Head of caudate nucleus (tissue), 42 donors: ENCODE data around the gene ITSN2.
"Not testable (repeated sequence)": the region's sequence is repeated elsewhere in the genome, so short reads cannot be mapped to it uniquely, and the experiment has no call there.

Experiments used
- DNase-seq, 42 donors: peaks; one replicate each; pipeline versions ENCODE4 v3.0.0 to v3.0.0-alpha.2; 2020 to 2021; ENCODE audit warnings: mixed read lengths in 7 of 42
- intact Hi-C: fragments of 100-400 bp; cut with DNase I; formaldehyde crosslinking; loops from one replicate; pipeline ENCODE4 v1.15.0; 2022

ITSN2 gene

GRCh38 chr2:24203787-24204150, 156.6 kb downstream of the ITSN2 start:
- intact Hi-C loops = no loop called here
- peak in 11 of 42 donors; percentile 19 to 68 (median 44) for DNase-seq

GRCh38 chr2:24203029-24203786, 157.1 kb downstream of the ITSN2 start:
- intact Hi-C loops = no loop called here
- no peak for DNase-seq

DNA sequence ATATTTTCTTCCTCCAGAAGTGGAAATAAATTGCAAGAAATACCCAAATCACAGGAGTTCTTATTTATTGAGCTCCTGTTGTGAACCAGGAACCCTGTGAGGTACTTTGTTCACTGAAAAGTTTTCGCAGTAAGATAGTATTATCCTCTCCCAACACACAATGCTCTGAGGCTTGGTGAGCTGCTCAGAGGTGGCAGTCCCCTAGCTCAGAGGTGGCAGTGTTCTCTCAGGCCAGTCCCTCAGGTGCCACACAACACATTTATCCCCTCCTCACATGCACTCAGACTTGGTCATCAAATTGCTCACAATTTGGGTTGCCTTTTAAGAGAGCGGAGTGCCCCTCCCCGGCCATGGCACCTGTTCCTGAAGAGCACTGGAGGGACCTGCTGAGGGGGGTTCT, 159.5 kb downstream of the ITSN2 start:
- intact Hi-C loops = no loop called here
- no peak for DNase-seq

DNA sequence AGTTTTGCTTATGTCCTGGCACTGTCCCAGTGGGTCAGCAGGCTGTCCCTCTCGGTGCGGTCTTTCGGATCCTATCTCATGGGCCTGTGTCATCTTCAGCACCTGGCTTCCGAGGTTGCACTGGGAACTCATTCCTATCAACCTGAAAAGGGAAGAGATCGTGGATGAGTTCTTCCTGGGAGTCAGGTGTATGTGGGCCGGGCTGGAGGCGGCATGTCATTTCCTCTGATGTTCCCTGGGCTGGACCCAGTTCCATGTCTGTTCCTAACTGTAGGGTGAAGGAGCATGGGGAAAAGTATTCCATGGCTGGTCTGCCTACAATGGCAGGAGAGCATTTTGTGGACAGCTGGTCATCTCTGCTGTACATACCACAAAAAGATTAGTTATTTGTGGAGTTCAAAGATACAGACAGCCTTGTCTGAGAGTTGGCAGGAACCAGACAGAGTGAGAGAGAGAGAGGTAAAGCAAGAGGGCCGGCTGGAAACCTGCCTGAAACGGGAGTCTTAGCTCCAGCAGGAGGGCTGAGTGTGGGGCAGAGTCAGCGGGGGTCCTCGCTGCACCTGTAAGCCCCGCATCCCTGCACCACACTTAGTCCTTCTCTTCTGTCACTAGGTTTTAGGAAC, 160.3 kb downstream of the ITSN2 start:
- intact Hi-C loops = no loop called here
- DNase-seq = peak in 21 of 42 donors; percentile 23 to 77 (median 44)

DNA sequence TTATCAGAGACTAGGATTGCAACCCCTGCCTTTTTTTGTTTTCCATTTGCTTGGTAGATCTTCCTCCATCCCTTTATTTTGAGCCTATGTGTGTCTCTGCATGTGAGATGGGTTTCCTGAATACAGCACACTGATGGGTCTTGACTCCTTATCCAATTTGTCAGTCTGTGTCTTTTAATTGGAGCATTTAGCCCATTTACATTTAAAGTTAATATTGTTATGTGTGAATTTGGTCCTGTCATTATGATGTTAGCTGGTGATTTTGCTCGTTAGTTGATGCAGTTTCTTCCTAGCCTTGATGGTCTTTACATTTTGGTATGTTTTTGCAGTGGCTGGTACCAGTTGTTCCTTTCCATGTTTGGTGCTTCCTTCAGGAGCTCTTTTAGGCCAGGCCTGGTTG, 163.1 kb downstream of the ITSN2 start:
- DNase-seq, intact Hi-C loops: not testable (repeated sequence)

GRCh38 chr2:24191848-24192247, 168.5 kb downstream of the ITSN2 start:
- intact Hi-C loops = no loop called here
- no peak for DNase-seq

- intact Hi-C loops = no loop called here
- DNase-seq = no peak
These were observed 169.2 kb downstream of the ITSN2 start for GRCh38 chr2:24191156-24191555.

- intact Hi-C loops = no loop called here
- no peak for DNase-seq
These were observed 169.8 kb downstream of the ITSN2 start for GRCh38 chr2:24190503-24190902.

DNA sequence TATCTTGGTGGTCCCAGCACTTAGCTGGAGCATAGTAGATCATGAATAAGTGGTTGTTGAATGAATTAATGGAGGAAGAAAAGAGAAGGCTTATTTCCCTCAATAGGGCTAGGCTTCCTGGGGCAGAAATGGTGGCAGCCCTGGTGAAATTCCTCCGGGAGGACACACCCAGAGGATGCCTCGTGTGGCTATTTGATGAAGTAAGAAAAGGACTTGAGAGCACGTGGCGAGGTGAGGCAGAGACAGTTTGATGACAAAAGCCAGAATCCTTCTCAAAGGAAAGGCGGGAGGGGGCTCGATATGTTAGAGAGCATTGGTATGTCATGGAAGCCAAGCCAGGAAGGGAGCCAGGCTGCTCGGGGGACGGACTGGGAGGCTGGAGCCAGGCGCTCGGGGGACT, 170.8 kb downstream of the ITSN2 start:
- DNase-seq = no peak
- intact Hi-C loops = no loop called here

- DNase-seq = no peak
- intact Hi-C loops = no loop called here
These were observed 176.8 kb downstream of the ITSN2 start for GRCh38 chr2:24183366-24184069.

GRCh38 chr2:24182507-24182906, 177.8 kb downstream of the ITSN2 start:
- intact Hi-C loops = no loop called here
- no peak for DNase-seq

DNA sequence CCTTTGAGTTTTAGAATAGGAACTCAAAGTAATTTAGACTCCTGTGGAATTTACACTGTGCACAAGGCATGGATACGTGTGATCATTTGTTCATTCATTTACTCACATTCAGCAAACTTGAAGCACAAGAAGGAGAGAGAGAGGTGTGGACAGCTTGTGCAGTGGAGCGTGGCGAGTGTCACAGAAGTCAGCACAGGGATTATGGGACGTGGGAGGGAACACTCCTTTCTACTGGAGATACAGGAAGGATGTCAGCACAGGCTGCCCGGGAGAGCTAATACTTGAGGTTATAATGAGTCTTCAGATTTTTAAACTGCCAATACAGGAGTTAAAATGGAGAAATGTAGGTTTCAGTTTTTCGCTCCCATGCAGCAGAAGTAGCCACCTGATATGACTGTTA, 178.5 kb downstream of the ITSN2 start:
- intact Hi-C loops = no loop called here
- DNase-seq = no peak

DNA sequence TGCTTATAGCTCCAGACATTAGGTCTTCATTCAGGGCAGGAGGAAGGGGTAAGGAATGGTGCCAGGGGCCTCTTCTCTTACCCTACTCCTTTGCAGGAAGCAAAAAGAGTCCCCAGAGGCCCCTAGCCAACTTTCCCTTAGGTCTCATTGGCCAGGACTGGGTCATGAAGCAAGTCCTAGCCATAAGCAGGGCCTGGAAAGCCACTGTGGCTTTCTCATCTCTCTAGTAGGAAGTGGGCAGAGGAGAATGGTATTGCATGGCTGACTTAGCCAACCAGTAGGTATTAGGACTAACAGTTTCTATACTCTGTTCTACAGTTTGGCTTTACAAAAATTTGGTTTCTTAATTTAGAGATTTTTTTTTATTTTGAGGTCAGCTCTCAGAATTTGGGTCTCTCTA, 180.7 kb downstream of the ITSN2 start:
- intact Hi-C loops = no loop called here
- no peak for DNase-seq

- intact Hi-C loops = no loop called here
- DNase-seq = no peak
These were observed 184.0 kb downstream of the ITSN2 start for GRCh38 chr2:24176326-24176725.

- intact Hi-C loops = no loop called here
- DNase-seq = no peak
These were observed 184.6 kb downstream of the ITSN2 start for GRCh38 chr2:24175631-24176187.

DNA sequence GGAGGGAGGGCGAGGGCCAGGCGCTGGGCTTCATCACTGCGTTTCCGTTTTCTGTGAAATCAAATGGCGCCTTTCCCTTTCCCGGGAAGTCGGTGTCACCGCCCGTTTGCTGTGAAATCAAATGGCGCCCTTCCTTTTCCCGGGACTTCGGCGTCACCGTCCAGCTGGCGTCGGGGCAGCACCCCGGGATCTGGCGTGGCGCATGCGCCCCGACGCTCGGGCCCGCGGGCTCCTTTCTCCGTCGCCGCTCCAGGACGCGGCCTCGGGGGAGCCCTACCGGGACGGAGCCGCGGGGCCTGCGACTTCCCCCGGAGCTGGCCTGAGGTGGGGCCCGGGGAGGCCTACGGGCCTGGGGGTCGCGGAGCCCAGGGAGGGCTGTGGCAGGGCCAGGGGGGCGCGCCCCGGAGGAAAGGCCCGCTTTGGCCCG, 185.5 kb downstream of the ITSN2 start, which contains the start of gene FAM228A:
TSS of gene FAM228A (plus strand) at position 203 of the 427 bp plus-strand sequence. CDS start 428 bp downstream, outside the sequence.
- DNase-seq = no peak
- intact Hi-C loops = no loop called here

- no peak for DNase-seq
- intact Hi-C loops = no loop called here
These were observed 191.3 kb downstream of the ITSN2 start for GRCh38 chr2:24169023-24169422.

- intact Hi-C loops = no loop called here
- DNase-seq = peak in 6 of 42 donors; percentile 9 to 28 (median 19)
These were observed 195.8 kb downstream of the ITSN2 start for GRCh38 chr2:24164416-24164973.

DNA sequence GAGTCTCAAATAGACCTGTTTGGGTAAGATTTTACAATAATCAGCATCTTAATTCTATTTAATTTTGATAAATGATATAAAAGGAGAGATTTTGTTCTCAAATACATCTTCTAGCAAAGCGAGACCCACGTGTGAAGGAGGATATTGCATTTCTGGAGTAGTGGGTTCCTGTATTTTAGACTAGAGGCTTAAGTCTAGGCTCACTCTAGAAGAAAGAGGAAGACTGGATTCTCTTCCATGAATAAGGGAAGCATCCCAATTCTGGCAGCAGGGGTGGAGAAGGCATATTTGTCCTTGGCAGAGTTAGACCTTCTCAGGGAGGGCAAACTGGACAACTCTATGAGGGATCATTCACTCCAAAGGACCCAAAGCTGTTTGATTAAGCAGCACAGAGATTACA, 196.7 kb downstream of the ITSN2 start:
- intact Hi-C loops = no loop called here
- DNase-seq = no peak

DNA sequence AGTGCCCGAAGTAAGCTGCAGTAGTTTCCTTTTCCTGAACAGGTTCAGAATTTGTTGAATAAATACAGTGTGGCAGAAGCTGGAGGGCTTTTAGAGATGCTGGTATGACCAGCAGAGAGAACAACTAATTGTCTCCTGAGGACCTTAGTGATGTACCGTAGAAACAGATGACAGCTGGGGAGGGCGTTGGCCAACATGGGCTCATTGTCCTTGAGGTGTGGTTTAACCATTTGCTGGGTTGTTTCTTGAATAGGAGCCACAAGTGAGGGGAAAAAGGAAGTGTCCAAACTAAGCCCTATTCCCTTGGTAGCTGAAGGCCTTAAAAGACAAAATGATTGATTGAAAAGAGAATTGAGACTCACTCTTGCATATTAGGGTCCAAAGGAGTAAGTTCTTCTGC, 197.2 kb downstream of the ITSN2 start:
- intact Hi-C loops = no loop called here

More for the DNA sequence above, 197.2 kb downstream of the ITSN2 start:
- DNase-seq = no peak
